ENCODE data around the gene ATP8A2. TPM values are rescaled to one million over a fixed set of nuclear protein-coding genes. Genes with fewer than 3 reads are reported as not detected.
A peak's percentile ranks its signal among the peaks of the same experiment; 100 is the strongest.

The ATP8A2 gene
- total RNA-seq, 2 experiments from 2014 or later: 0.92 to 0.94 TPM

DNA sequence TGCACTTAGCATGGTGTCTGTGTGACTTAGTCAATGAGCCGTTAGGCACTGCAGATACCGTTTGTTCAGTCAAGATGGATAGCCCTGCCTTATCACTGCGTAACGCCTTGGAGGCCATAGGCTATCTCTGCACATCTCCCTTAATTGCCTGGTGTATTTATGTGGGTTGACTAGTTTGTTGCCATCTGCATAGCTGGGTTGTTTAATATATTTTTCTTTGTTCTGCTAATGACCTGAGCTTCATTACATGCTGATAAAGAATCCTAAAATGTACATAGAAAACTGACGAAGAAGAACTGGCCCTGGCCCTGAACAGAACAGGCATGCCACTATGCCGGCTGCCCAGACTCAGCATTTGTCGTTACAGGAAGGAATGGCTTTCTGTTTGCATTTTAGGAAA is 382.2 kb downstream of the ATP8A2 start:
- intact Hi-C loops (cut with micrococcal nuclease): no loop called here
- no peak for TF ChIP-seq CTCF (IDR thresholded peaks at IDR 0.05)
- no peak overlapping the region for H3K27ac Mint-ChIP-seq
- CTCF ChIA-PET: interaction anchor here (1.0 kb wide), 1 partner anchor 76 kb away, joined by 3 read pairs; no protein-coding TSS in a partner anchor
- peaks cover 4% of the 10 kb centered on the region for H3K4me1 Mint-ChIP-seq (ENCODE audit: low read depth)
- no peaks in the 10 kb centered on the region for H3K9me3 Mint-ChIP-seq
- POLR2A ChIA-PET: no interaction called here
- no peaks in the 10 kb centered on the region for H3K36me3 Mint-ChIP-seq (ENCODE audit: low read depth)
- no peak for ATAC-seq
- H3K4me3 Mint-ChIP-seq: no peak overlapping the region
- no peak for DNase-seq
- H3K27me3 Mint-ChIP-seq: peaks cover 1% of the 10 kb centered on the region

- intact Hi-C loops (cut with micrococcal nuclease): no loop called here
- ATAC-seq (no peak), DNase-seq (no peak)
- H3K4me1 Mint-ChIP-seq (ENCODE audit: low read depth): peaks cover 4% of the 10 kb centered on the region
- ChIA-PET CTCF (interaction anchor here (1.1 kb wide), 1 partner anchor 10 kb away, joined by 3 read pairs; no protein-coding TSS in a partner anchor), POLR2A (no interaction called here)
- TF ChIP-seq CTCF (IDR thresholded peaks at IDR 0.05): no peak
- H3K4me3 Mint-ChIP-seq: no peak overlapping the region
- H3K27me3 Mint-ChIP-seq: no peaks in the 10 kb centered on the region
- H3K9me3 Mint-ChIP-seq: no peaks in the 10 kb centered on the region
- H3K27ac Mint-ChIP-seq: no peak overlapping the region
- H3K36me3 Mint-ChIP-seq (ENCODE audit: low read depth): no peaks in the 10 kb centered on the region
Measured at GRCh38 chr13:25756251-25756650, 384.5 kb downstream of the ATP8A2 start.

DNA sequence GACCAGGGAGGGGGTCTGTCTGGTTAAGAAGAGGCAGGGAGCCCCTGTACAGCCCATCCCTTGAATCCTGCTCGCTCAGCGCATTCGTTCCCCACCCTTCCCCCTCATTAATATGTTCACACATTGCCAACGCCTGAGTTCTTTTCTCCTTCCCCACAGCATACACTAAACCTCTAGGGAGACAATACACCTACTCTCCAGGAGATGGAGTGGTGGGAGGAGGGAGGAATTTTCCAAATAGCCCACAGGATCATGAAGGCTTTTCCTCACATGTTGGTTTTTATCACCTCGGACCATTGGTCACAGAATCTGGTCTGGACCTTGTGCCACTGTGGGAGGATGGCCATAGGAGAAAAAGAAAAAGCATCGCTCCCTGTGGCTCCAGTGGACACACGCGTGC is 385.1 kb downstream of the ATP8A2 start:
- Mint-ChIP-seq H3K9me3 (no peaks in the 10 kb centered on the region), H3K27ac (no peak overlapping the region), H3K27me3 (no peaks in the 10 kb centered on the region), H3K4me1 (ENCODE audit: low read depth) (peaks cover 4% of the 10 kb centered on the region), H3K4me3 (no peak overlapping the region), H3K36me3 (ENCODE audit: low read depth) (no peaks in the 10 kb centered on the region)
- no peak for TF ChIP-seq CTCF (IDR thresholded peaks at IDR 0.05)
- ChIA-PET CTCF (no interaction called here), POLR2A (no interaction called here)
- DNase-seq (no peak), ATAC-seq (no peak)
- intact Hi-C loops (cut with micrococcal nuclease): no loop called here

DNA sequence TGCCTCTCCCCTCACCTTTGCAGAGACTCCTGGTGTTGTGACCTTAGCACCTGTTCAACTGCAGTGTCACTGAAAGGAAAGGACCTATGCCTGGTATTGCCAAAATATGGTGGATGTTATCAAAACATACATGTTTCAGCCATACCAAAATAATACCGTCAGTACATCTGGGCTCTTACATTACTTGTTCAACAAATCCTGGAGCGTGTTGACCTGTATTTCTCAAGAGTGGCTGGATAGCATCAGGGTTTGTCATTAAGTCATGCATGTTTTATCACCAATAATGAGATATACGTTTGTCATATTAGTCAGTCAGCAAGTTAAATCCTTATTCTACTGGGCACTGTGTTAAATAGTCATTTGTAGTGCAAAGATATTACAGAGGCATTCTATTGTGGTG is 389.3 kb downstream of the ATP8A2 start:
- TF ChIP-seq CTCF (IDR thresholded peaks at IDR 0.05): no peak
- Mint-ChIP-seq H3K27me3 (no peaks in the 10 kb centered on the region), H3K27ac (no peak overlapping the region), H3K9me3 (no peaks in the 10 kb centered on the region), H3K36me3 (ENCODE audit: low read depth) (no peaks in the 10 kb centered on the region), H3K4me1 (ENCODE audit: low read depth) (peaks cover 18% of the 10 kb centered on the region), H3K4me3 (no peak overlapping the region)
- ChIA-PET CTCF (interaction anchor here (0.8 kb wide), 1 partner anchor 9 kb away, joined by 3 read pairs; no protein-coding TSS in a partner anchor), POLR2A (interaction anchor here (0.7 kb wide), 1 partner anchor 33 kb away, joined by 3 read pairs; no protein-coding TSS in a partner anchor)
- intact Hi-C loops (cut with micrococcal nuclease): no loop called here
- ATAC-seq (no peak), DNase-seq (no peak)

DNA sequence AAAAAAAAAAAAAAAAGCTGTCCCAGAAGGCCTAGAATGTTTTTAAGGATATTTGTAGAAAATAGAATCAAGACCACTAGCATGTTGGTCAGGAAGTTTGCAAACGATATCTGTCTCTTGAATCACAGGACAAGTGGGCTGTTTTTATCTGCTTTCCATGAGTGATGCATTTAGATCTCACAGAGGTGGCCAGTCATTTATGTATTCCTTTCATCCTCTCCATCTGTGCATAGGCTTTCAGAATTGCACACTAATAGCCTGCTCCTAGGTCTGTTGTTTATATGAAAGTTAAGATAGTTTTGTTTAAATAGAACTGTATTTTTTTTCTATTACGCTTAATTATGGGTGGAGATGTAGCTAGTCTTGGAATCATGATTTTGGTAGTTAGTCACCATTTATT is 390.5 kb downstream of the ATP8A2 start:
- no peak for TF ChIP-seq CTCF (IDR thresholded peaks at IDR 0.05)

More for the DNA sequence above, 390.5 kb downstream of the ATP8A2 start:
- no peaks in the 10 kb centered on the region for H3K27me3 Mint-ChIP-seq
- H3K4me3 Mint-ChIP-seq: no peak overlapping the region
- ChIA-PET POLR2A (no interaction called here), CTCF (interaction anchor here (0.6 to 1.0 kb wide), 2 partner anchors 55 to 70 kb away, joined by 3 to 4 read pairs; no protein-coding TSS in a partner anchor)
- peaks cover 3% of the 10 kb centered on the region for H3K9me3 Mint-ChIP-seq
- H3K27ac Mint-ChIP-seq: no peak overlapping the region
- intact Hi-C loops (cut with micrococcal nuclease): no loop called here
- no peak for DNase-seq
- peaks cover 18% of the 10 kb centered on the region for H3K4me1 Mint-ChIP-seq (ENCODE audit: low read depth)
- H3K36me3 Mint-ChIP-seq (ENCODE audit: low read depth): no peaks in the 10 kb centered on the region
- peak; percentile 58 for ATAC-seq
